GM18517 (cell line): Measurements from ENCODE around the gene FBXL17.
"Not testable (repeated sequence)": the region's sequence is repeated elsewhere in the genome, so short reads cannot be mapped to it uniquely, and the experiment has no call there.

Experiments
- ATAC-seq: cut with Tn5 transposase; IDR thresholded peaks from one replicate; pipeline ENCODE4 v1.9.1; 2021; ENCODE audit warnings: mild to moderate bottlenecking, moderate library complexity; ENCODE audit not compliant: unreplicated experiment

The FBXL17 gene

DNA sequence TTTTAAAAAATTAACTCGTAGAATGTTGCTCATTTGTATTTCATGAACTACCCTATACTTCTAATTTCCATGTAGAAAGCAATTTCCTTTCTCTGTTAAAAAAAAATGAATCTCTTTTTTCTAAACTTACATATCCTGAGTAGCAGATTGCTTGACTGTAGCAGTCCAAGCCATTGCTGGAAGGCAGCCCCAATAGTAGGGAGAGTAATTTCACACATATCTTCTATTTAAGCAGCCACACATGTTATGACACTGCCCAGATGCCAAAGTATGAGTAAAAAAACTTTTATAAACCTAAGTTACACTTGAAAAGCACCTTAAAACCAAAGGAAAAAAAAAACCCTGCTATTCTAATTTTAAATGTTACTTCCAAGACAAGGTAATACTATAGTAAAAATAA lies 69.6 kb downstream of the FBXL17 start:
- ATAC-seq, result no peak

DNA sequence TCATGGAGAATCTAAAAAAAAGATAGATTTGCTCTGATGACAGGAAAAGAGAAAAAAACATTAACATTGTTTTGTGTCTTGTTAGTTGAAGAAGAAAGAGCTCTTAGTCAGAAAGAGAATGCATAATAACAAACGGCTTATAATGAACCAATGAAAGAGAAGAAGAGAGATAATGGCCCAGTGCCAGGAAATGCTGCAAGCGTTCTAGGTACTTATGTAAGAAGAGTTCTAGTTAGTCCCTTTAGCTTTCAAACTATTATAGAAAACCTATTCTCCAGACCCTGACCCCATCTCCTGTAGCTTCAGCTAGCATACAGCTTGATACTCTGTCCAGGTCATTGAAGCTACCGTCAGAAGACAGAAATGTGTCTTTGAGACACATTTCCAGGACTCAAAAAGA lies 70.2 kb downstream of the FBXL17 start:
- no peak for ATAC-seq

DNA sequence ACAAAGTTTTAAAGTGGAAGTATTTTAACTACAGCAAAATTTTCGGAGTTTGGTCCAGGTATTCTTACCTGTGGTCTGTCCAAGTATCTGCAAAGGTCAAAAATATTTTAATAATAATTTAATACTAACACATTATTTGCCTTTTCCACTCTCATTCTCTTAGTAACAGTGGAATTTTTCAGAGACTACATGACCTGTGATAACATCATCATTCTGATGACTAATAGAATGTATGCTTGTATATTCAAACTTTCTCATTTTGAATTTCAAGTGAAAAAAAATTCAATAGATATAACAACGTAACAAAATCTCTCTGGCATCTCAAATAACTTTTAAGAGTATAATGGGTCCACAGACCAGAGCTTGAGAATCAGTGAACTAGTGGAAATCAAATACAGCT lies 78.3 kb downstream of the FBXL17 start:
- ATAC-seq, result no peak

DNA sequence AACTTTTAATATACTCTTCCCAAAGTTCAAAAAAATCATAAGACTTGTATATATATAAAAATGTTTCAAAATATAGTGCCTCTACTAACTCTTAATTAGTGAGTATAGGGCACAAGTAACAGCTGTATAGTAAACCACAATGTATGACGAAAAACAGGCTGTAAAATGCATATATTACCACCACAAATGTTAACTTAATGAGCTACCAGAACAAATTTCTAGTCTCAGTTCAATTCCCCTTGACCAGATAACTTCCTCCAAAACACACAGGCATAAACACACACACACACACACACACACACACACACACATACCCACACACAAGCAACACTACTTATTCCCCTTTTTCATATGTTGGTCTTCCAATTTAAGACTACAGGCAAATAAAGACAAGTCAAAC lies 78.8 kb downstream of the FBXL17 start:
- no peak for ATAC-seq

DNA sequence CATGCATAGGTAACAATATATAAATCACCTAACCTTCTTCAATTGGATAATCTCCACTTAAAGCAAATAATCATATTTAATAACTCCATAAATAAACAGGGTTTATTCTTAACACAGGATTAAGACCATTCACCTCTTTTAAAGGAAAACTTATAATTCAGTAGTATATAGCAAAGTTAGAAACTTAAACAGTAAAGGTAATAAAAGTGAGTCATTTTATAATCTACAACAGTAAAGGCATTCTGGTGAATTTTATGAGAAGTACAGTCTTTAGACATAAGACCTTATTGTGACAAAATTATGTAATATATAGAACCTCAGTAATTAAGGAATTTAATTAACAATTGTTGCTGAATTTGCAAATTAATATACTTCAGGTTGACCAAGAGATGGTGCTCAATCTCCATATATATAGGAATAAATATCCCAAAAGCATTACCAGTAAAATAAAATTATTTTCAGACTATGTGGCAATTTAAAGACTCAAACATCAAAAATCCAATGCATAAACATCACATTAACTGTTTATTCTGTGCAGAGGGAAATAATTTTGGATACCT lies 84.8 kb downstream of the FBXL17 start:
- no peak for ATAC-seq

DNA sequence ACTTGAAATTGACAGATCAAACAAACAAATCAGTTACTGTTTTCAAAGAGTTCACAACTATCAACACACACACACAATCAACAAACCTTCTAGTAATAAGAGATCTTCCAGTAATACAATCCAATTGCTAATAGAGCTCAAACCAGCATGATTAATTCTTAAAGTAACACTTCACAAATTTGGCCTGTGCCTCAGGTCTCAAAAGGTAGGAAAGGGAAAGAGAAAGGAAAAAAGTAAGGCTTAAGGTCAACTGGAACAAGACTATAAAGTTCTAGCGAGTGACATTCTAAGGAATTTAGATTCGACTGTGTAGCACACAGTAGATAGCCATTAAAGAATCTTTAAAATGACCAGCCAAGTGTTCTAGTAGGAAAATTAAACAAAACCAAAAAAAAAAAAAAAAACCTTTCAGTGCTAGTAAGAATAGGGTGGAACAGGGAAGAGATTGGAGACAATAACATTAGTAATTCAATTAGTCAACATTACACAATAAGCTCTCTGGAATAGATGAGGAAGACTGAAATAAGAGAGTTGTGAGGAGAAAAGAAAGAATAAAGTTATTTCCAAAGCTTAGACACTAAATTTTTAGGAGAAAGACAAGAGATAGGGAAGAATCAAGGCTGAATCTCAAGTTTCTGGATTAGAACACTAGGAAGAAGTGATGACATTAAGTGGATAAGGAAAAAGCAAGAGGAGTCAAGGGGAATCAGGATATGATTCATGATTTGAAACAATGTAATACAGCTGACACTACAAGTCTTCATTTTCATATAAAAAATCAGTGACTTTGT lies 86.1 kb downstream of the FBXL17 start:
- ATAC-seq, result no peak

DNA sequence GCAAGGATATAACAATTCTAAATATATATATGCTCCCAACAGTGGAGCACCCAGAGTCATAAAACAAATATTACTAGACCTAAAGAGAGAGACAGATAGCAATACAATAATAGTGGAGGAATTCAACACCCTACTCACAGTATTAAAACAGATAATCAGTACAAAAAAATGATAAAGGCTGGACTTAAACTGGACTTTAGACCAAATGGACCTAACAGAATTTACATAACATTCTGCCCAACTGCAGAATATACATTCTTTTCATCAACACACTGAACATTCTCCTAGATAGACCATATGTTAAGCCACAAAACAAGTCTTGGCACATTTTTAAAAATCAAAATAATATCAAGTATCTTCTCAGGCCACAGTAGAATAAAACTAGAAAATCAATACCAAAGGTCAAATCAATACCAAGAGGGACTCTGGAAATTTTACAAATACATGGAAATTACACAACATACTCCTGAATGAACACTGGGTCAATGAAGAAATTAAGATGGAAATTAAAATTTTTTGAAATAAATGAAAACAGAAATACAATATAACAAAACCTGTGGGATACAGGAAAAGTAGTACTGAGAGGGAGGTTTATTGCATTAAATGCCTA lies 100.8 kb downstream of the FBXL17 start:
- ATAC-seq, result no peak

DNA sequence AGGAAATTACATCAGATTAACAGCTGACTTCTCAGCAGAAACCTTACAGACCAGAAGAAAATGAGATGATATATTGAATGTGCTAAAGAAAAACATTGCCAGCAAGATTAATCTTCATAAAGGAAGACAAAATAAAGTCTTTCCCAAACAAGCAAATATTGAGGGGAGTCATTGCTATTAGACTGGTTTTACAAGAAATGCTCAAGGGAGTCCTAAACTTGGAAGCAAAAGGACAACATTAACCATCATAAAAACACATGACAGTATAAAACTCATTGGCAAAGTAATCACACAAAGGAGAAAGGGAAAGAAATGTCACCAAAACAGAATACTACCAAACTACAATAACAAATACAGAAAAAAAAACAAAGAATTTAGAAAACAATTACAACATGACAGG lies 101.7 kb downstream of the FBXL17 start:
- no peak for ATAC-seq

DNA sequence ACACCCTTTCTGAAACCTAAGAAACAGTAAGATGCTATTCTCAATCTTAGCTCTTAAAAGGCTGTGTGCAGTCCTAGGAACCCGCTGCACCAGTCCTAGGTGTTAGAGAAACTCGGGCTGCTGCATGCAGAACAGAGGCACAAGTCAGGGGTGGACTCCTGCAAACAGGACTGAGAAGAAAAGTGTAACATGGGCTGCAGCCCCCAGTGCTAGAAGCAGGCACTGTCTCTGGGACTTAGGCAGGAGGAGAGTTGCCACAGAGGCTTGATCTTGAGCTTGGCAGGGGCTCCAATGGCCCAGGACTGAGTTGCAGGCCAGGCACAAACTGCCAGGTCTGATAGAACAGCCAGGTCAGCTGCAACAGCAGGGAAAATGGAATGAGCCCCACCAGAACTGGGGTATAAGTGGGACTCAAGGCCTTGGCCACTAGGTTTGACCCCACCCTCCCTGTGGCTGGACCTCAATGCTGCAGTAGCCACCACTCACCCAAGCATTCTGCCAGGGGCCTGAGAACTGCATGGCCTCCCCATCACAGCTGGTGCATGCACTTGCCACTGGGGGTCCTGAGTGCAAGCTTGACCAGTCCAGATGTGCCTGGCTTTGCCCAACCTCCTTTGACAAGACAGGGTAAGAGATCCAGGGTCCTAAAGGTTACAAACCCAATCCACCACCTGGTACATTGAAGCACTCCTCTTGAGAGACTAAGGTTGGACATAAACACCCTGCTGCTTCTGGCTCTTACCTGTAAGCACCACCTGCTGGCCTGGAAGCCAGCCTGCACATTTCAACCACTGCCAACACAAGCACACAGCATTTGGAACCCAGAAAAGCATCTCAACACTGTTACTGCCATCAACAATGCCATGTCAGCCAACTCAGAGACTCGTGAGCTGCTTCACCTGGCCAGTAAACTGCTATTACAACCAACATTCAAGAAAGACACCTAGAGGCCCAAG lies 103.3 kb downstream of the FBXL17 start:
- ATAC-seq, result no peak

DNA sequence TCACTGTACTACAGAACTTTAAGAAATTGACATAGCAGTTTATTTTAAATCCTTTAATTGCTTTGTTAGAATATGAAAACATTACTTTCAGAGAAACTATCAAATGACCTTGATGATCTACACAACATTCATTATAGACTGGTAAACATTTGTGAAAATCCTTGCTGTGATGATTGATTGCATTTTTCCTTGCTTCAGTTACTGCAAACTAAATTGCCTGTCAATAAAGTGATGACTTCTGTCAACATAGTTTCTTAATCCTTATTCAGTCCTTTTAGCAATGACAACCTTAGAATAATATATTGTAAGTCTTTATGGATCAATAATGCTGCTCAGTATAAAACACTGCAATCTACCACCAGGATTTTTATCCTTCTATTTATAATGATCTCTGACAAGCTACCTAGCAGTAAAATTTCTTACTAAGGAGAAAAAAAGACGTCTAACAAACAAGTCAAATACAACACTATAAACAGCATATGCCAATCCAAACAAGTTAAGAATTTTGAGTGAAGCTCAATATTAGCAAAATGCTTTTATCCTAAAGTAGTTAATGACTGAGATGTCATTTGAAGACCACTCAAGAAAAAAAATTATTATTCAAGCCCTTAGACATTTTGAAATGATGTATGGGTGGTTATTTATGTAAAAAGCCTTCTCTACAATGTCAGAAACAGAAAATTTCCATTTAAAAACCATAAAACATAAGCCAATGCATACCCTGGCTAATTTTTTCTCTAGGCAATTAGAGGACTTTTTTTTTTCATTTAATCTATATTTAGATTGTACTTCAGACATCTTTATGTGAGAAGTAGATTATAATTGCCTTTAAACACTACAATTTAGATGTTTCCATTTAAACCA lies 105.5 kb downstream of the FBXL17 start:
- ATAC-seq, result no peak

DNA sequence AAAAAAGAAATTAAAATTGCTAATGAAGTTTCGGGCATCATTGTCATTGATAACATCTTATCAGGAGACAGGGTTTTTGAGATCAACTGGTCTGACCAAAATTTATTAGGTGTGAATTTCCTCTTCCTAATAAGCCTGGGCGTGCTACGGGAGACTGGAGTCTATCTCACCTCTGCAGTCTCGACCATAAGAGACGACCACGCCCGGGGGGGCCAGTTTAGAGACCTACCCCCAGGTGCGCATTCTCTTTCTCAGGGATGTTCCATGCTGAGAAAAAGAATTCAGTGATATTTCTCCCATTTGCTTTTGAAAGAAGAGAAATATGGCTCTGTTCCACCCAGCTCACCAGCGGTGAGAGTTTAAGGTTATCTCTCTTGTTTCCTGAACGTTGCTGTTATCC lies 107.8 kb downstream of the FBXL17 start:
- ATAC-seq, result not testable (repeated sequence)

DNA sequence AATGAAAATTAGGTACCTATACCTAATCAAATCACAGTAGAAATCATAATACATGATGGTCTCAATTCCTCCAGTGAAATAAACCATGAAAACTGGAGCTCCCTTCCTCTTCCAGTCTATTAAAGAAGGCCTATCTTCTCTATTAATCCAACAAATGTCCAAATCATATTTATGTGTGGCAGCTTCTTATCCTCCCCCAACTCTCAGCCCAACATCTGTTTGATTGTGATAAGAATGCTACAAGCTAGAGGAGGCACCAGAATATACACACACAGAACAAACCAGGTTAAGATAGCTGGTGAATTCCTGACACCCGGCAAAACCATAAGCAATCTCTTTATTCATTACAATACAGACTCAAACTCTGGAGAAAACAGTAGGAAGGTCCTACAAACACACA lies 110.8 kb downstream of the FBXL17 start:
- ATAC-seq, result no peak

DNA sequence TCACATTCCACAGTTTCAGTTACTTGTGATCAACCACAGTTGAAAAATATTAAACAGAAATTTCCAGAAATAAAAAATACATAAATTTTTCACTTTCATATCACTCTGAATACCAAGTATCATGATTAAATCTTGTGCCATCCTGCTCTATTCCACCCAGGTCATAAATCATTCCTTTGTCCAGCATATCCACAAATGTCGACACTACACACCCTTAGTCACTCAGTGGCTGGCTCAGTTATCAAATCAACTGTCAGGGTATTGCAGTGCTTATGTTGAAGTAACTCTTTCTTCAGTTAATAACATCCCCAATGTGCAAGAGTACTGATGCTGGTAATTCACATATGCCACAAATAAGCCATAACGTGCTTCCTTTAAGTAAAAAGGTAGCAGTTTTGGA lies 115.7 kb downstream of the FBXL17 start:
- no peak for ATAC-seq

DNA sequence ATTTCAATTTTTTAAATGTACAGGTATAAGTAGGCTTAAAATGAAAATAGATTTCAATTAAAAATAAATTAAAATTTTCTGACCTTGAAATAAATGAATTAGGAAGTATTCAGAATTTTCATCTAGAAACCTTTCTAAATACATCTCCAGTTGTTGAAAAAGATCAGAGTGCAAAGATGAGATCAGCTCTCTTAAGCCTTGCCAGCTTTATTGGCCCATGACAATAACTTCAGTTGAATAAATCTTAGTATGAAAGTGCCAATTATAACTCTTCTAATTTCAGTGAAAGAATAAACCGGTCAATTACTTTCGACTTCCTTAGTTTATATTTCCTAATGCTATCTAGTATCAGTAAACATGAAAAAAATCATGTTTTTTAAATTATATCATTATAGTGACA lies 117.4 kb downstream of the FBXL17 start:
- no peak for ATAC-seq

DNA sequence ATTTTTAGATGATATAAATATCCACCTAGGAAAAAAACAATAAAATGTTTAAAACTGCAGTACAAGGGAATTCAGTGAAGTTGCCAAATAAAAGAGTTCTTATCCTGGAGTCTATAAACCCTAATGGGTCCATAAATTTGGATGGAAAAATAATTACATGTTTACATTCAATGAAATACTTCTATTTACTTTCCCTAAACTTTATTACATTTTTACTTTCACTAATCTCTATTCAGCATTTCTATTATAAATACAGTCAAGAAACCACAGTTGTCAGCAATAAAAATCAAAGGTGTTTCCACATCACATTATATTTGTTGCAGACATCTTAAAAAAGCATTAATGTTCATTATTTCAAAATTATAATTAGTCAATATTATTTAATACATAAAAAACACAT lies 118.6 kb downstream of the FBXL17 start:
- ATAC-seq, result no peak

DNA sequence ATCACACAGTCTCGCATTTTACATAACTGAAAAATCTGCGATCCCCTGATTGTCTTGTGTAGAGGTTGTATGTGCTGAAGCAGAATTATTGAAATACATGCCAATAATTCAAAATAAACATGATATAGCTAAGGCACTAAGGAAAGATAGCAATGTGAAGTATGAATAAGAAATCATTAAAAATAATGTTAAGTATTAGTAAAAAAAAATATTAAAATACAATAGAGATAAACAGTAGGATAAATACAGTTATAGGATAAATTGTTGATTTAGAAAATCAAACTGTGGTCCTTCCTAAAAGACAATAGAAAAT lies 121.1 kb downstream of the FBXL17 start:
- no peak for ATAC-seq

DNA sequence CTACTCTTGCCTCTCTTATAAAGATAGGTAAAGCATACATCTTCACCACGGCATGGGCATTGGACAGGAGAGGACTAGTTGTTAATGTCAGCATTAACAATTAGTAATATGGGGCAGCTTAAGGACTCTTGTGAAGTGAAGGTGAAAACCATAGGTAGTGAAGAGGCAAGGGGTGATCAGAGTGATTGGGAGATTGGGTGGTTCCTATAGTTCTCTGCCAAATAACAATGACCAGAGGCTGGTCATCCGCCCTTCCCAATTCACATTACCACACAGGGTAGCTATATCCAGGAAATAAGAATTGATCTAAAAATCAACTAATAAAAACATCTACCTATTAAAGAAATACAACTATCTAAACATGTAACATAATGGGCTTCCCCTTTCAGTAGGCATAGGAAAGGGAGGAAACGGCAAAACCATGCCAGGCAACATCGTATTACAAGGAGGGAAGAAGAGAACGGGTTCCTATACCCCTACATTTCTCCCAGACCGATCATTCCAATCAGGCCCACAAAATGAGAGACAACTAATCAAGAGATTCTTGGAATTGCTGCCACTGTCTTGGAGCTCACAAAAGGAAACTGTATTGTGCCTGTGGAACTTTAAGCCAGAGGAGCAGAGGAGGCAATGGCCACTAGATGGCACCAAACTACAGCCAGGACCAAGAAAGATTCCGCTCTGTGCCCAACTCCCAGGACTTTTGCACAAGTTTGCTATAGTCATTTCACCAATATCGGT lies 121.6 kb downstream of the FBXL17 start:
- peak; percentile 95 for ATAC-seq

DNA sequence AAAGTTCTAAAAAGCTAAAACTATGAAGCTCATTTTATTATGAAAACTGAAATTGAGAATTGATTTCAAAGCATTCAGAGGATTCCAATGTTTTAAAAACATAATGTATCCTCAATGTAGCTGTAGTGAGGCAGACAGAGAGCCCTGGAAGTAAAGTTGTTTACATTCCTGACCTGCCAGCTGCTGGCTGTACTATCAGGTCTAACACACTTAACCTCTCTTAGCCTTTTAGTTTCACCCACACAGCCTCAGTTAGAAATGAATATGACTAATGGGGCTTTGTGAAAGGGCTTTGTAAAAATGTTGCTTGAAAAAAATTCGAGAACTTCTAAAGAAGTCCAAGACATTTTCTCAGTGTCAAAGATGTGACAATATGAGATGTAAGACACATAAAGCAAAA lies 122.6 kb downstream of the FBXL17 start:
- ATAC-seq, result no peak

DNA sequence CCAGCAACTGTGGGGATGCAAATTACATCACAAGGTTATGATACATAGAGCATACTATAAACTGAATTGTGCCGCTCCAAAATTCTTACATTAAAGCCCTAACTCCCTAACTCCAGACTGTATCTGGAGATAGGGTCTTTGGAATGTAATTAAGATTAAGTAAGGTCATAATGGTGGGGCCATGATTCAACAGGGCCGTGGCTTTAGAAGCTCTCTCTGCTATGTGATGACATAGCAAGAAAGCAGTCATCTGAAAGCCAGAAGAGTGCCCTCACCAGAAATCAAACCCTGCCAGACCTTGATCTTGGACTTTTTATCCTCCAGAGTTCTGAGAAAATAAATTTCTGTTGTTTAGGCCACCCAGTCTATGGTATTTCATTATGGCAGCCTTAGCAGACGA lies 123.9 kb downstream of the FBXL17 start:
- ATAC-seq, result no peak

DNA sequence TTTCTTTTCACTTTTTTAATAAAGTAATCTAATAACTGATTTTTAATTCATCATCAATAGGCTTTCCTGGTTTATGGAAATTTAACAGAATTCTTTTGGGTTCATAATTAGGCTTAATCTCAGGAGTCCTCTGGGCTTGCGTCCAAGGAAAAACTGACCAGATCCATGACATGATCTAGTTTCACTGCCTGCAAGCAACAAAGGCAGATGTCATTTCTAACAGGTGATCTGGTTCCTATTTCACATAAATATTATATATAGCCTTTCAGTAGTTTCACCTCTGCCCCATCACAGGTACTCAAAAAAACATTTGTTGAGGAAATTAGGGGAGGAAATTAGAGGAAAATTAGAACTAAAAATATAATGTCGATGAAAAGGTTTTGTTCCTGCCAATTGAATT lies 126.4 kb downstream of the FBXL17 start:
- no peak for ATAC-seq
